ENCODE data around the gene EPHB2. TPM values are rescaled to one million over a fixed set of nuclear protein-coding genes. Genes with fewer than 3 reads are reported as not detected.

EPHB2 gene
- total and polyA plus RNA-seq, 2 donors (not counting 1 experiment from before 2014, with no cell fraction given): 0.07 to 0.39 TPM

DNA sequence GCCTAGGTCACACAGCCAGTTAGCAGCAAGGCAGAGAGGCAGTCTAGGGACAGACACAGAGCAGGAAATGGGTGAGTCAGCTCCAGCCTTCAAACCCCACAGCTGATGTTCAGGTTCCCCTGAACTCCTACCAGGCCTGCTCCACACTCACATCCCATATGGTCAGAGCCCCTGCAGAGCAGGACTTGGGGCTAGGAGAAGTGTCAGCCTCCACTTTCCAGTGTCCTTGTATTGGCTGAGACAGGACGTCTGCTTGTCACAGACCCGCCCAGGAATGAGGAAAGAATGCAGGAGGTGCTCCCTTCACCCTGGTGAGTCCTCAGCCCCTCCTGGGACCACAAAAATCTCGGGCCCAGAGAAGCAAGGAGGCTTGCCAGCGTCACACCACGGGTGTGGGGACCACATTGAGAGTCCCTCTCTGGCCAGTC lies 169.5 kb downstream of the EPHB2 start:
- no peak for ATAC-seq (ENCODE audit: low read depth)
- Histone ChIP-seq H3K9ac (ENCODE audit: low read length) (no peak overlapping the region), H3K79me2 (ENCODE audit: control insufficient read depth, insufficient read depth, low read length) (no peaks in the 10 kb centered on the region), H3K4me2 (replicated peaks; ENCODE audit: low read depth, low read length, poor library complexity, severe bottlenecking) (no peak overlapping the region), H4K20me1 (ENCODE audit: control insufficient read depth, insufficient read depth, low read length, poor library complexity, severe bottlenecking) (no peaks in the 10 kb centered on the region), H3K4me3 (ENCODE audit: control extremely low read depth in 1 of 5, extremely low read depth in 1 of 5, insufficient read depth in 1 of 5, low read depth in 2 of 5, low read length in 4 of 5) (no peak overlapping the region), H3K27me3 (replicated peaks in 1 of 4; ENCODE audit: control extremely low read depth in 1 of 4, control insufficient read depth in 3 of 4, insufficient read depth in 4 of 4, low read length in 3 of 4) (no peaks in the 10 kb centered on the region), H3K4me1 (ENCODE audit: control insufficient read depth in 2 of 2, insufficient read depth in 2 of 2, low read length in 2 of 2) (peaks cover 6% of the 10 kb centered on the region in 2 donors), H3K27ac (ENCODE audit: low read length in 2 of 2) (no peak overlapping the region), H3K9me3 (ENCODE audit: control extremely low read depth in 1 of 3, control insufficient read depth in 2 of 3, insufficient read depth in 1 of 3, low read length in 2 of 3) (no peaks in the 10 kb centered on the region), H2AFZ (ENCODE audit: insufficient read depth, low read depth, low read length, poor library complexity, severe bottlenecking) (no peak overlapping the region), H3K36me3 (replicated peaks in 1 of 2; ENCODE audit: control extremely low read depth in 1 of 2, control insufficient read depth in 1 of 2, extremely low read depth in 1 of 2, insufficient read depth in 2 of 2, low read length in 1 of 2) (no peaks in the 10 kb centered on the region)
- Mint-ChIP-seq H3K4me3 (no peak overlapping the region), H3K27ac (no peak overlapping the region), H3K4me1 (peaks cover 7% of the 10 kb centered on the region), H3K27me3 (peaks cover 5% of the 10 kb centered on the region), H3K9me3 (ENCODE audit: insufficient read depth) (no peaks in the 10 kb centered on the region)
- ChIA-PET CTCF (no interaction called here), POLR2A (no interaction called here)
- WGBS (ENCODE audit: insufficient coverage): 72% methylated on average over 5 of the region's 5 CpGs
- DNase-seq: no peak
- no peak for TF ChIP-seq EZH2 (IDR thresholded peaks at IDR 0.05; ENCODE audit: borderline replicate concordance, insufficient read depth, low read depth, low read length, poor library complexity, severe bottlenecking)
- TF ChIP-seq, protein P1, sequence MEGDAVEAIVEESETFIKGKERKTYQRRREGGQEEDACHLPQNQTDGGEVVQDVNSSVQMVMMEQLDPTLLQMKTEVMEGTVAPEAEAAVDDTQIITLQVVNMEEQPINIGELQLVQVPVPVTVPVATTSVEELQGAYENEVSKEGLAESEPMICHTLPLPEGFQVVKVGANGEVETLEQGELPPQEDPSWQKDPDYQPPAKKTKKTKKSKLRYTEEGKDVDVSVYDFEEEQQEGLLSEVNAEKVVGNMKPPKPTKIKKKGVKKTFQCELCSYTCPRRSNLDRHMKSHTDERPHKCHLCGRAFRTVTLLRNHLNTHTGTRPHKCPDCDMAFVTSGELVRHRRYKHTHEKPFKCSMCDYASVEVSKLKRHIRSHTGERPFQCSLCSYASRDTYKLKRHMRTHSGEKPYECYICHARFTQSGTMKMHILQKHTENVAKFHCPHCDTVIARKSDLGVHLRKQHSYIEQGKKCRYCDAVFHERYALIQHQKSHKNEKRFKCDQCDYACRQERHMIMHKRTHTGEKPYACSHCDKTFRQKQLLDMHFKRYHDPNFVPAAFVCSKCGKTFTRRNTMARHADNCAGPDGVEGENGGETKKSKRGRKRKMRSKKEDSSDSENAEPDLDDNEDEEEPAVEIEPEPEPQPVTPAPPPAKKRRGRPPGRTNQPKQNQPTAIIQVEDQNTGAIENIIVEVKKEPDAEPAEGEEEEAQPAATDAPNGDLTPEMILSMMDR (IDR thresholded peaks at IDR 0.05): no peak
- intact Hi-C loops (cut with micrococcal nuclease): no loop called here

DNA sequence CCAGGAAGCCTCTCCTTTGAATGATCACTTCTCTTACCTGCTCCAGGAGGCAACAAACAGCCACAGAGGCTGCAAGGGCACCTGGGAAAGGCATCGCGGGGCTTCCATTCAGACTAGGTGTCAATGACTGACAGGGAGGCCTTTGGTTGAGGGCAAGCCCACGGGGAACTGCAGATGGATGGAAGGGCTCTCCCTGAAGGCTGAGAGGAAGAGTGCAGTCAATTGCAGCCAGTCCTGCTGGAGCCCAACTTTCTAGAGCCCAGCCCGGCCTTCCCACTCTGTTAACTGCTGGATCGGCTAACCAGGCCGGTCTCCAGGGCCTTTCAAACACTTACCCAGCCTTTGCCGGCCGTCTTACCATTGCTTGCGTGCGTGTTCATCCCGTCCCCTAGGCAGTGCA lies 172.8 kb downstream of the EPHB2 start:
- 84% methylated on average over 11 of the region's 11 CpGs for WGBS (ENCODE audit: insufficient coverage)
- intact Hi-C loops (cut with micrococcal nuclease): no loop called here
- H3K27ac ChIP-seq (ENCODE audit: low read length in 2 of 2): no peak overlapping the region
- no peaks in the 10 kb centered on the region for H3K79me2 ChIP-seq (ENCODE audit: control insufficient read depth, insufficient read depth, low read length)
- no peaks in the 10 kb centered on the region for H3K9me3 ChIP-seq (ENCODE audit: control extremely low read depth in 1 of 3, control insufficient read depth in 2 of 3, insufficient read depth in 1 of 3, low read length in 2 of 3)
- ChIA-PET CTCF (no interaction called here), POLR2A (no interaction called here)
- no peaks in the 10 kb centered on the region for H3K27me3 ChIP-seq (replicated peaks in 1 of 4; ENCODE audit: control extremely low read depth in 1 of 4, control insufficient read depth in 3 of 4, insufficient read depth in 4 of 4, low read length in 3 of 4)
- Mint-ChIP-seq H3K9me3 (ENCODE audit: insufficient read depth) (no peaks in the 10 kb centered on the region), H3K4me1 (peaks cover 9% of the 10 kb centered on the region), H3K27ac (no peak overlapping the region), H3K27me3 (no peaks in the 10 kb centered on the region), H3K4me3 (no peak overlapping the region)
- H3K4me2 ChIP-seq (replicated peaks; ENCODE audit: low read depth, low read length, poor library complexity, severe bottlenecking): no peak overlapping the region
- H3K4me3 ChIP-seq (ENCODE audit: control extremely low read depth in 1 of 5, extremely low read depth in 1 of 5, insufficient read depth in 1 of 5, low read depth in 2 of 5, low read length in 4 of 5): no peak overlapping the region
- no peak overlapping the region for H3K9ac ChIP-seq (ENCODE audit: low read length)
- H2AFZ ChIP-seq (ENCODE audit: insufficient read depth, low read depth, low read length, poor library complexity, severe bottlenecking): no peak overlapping the region
- H4K20me1 ChIP-seq (ENCODE audit: control insufficient read depth, insufficient read depth, low read length, poor library complexity, severe bottlenecking): no peaks in the 10 kb centered on the region
- peaks cover 7 to 10% of the 10 kb centered on the region in 2 donors for H3K4me1 ChIP-seq (ENCODE audit: control insufficient read depth in 2 of 2, insufficient read depth in 2 of 2, low read length in 2 of 2)
- ATAC-seq (ENCODE audit: low read depth) (no peak), DNase-seq (no peak)
- H3K36me3 ChIP-seq (replicated peaks in 1 of 2; ENCODE audit: control extremely low read depth in 1 of 2, control insufficient read depth in 1 of 2, extremely low read depth in 1 of 2, insufficient read depth in 2 of 2, low read length in 1 of 2): no peaks in the 10 kb centered on the region
- no peak for TF ChIP-seq EZH2 (IDR thresholded peaks at IDR 0.05; ENCODE audit: borderline replicate concordance, insufficient read depth, low read depth, low read length, poor library complexity, severe bottlenecking)
- TF ChIP-seq, protein P1 (IDR thresholded peaks at IDR 0.05): no peak

Measured in B cell (primary cell).